ENCODE measurements around the gene C2CD2L. TPM values are rescaled to one million over a fixed set of nuclear protein-coding genes. Genes with fewer than 3 reads are reported as not detected.
A peak's percentile ranks its signal among the peaks of the same experiment; 100 is the strongest.

C2CD2L gene
- total and polyA plus RNA-seq, 2 of the 13 experiments (the other 11 are each of a cell fraction or from before 2014, with no cell fraction given) = 3.7 to 5.5 TPM

DNA sequence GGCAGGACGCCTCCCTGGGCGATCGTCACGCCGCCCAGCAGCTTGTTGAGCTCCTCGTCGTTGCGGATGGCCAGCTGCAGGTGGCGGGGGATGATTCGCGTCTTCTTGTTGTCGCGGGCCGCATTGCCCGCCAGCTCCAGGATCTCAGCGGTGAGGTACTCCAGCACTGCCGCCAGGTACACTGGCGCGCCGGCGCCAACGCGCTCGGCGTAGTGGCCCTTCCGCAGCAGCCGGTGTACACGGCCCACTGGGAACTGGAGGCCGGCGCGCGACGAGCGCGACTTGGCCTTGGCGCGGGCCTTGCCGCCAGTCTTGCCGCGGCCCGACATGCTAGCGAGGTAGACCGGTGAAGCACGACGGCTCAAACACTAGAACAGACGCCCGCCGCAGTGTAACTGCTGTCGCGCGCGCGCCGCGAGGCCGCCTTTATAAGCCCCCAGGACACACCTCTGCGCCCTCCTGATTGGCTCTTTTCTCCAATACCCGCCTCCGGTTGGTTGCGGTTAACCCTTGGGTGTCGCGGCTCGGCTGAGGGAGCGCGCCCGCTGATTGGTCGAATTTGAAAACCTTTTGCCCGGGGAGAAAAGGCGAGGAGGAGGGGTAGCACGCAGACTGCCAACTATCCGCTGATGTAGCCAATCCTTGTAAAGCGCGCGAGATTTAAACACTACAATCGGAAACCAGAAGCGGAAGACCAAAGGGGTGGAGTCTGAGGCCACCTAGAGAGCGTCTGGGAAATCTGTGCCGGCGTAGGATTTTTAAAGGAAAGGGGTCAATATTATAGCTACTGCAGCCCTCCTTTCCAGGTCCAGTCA is 11.9 kb upstream of the C2CD2L start (continued):
- TF ChIP-seq ZNF589 (CRISPR knock-in tag; conservative IDR thresholded peaks at IDR 0.05) = peak; percentile 95
- TF ChIP-seq ZEB1 (IDR thresholded peaks at IDR 0.05; ENCODE audit: insufficient replicate concordance, low read depth) = no peak
- TF ChIP-seq ZNF563 (CRISPR knock-in tag; IDR thresholded peaks at IDR 0.05) = peak; percentile 95; the same call in 1 of the 2 replicates
- no peak for TF ChIP-seq CREB3 (CRISPR knock-in tag; IDR thresholded peaks at IDR 0.05)
- TF ChIP-seq JDP2 (CRISPR knock-in tag; IDR thresholded peaks at IDR 0.05; ENCODE audit: borderline replicate concordance) = no peak; the same call in 1 of the 2 replicates
- peak; percentile 86 for TF ChIP-seq ZMYM2 (CRISPR knock-in tag; IDR thresholded peaks at IDR 0.05)
- TF ChIP-seq ZNF256 (CRISPR knock-in tag; conservative IDR thresholded peaks at IDR 0.05) = peak; percentile 82; the same call in 1 of the 2 replicates
- peak; percentile 52; the same call in 1 of the 2 replicates for TF ChIP-seq ZNF777 (CRISPR knock-in tag; IDR thresholded peaks at IDR 0.05)
- TF ChIP-seq FOXO1 (CRISPR knock-in tag; IDR thresholded peaks at IDR 0.05) = no peak; the same call in 1 of the 2 replicates
- peak; percentile 94 for TF ChIP-seq POLR2AphosphoS2 (IDR thresholded peaks at IDR 0.05; ENCODE audit: low read depth, low read length)
- TF ChIP-seq CBX2 (IDR thresholded peaks at IDR 0.05; ENCODE audit: low read depth, low read length) = no peak
- TF ChIP-seq CBX2 (CRISPR knock-in tag; IDR thresholded peaks at IDR 0.05; ENCODE audit: low read depth) = no peak
- peak; percentile 99 for TF ChIP-seq TAF1 (CRISPR knock-in tag; IDR thresholded peaks at IDR 0.05)
- TF ChIP-seq MED8 (CRISPR knock-in tag; IDR thresholded peaks at IDR 0.05; ENCODE audit: insufficient replicate concordance) = peak; percentile 65
- no peak for TF ChIP-seq FOXP1 (IDR thresholded peaks at IDR 0.05)
- no peak for TF ChIP-seq FOXP1 (CRISPR knock-in tag; IDR thresholded peaks at IDR 0.05)
- no peak for TF ChIP-seq SMC3 (IDR thresholded peaks at IDR 0.05; ENCODE audit: low read length)
- peak; percentile 96 for TF ChIP-seq NFYB (CRISPR knock-in tag; IDR thresholded peaks at IDR 0.05)

Measured in HepG2 (cell line).